Measurements from ENCODE around the gene TMCC1. TPM values are rescaled to one million over a fixed set of nuclear protein-coding genes. Genes with fewer than 3 reads are reported as not detected.
"Not testable (repeated sequence)": the region's sequence is repeated elsewhere in the genome, so short reads cannot be mapped to it uniquely, and the experiment has no call there.

TMCC1 gene
- total RNA-seq, 3 donors from 2014 or later: 12.7 to 14.2 (median 14.1) TPM

- H3K36me3 Mint-ChIP-seq (ENCODE audit: insufficient read depth): peaks cover 14% of the 10 kb centered on the region
- no peaks in the 10 kb centered on the region for H3K9me3 Mint-ChIP-seq
- H3K4me1 Mint-ChIP-seq (ENCODE audit: low read depth): peaks cover 2% of the 10 kb centered on the region
- H3K4me3 Mint-ChIP-seq: no peak overlapping the region
- DNase-seq (no peak), ATAC-seq (no peak)
- H3K27me3 Mint-ChIP-seq (ENCODE audit: low read depth): no peaks in the 10 kb centered on the region
Measured at GRCh38 chr3:129651435-129652202, 241.9 kb downstream of the TMCC1 start.

DNA sequence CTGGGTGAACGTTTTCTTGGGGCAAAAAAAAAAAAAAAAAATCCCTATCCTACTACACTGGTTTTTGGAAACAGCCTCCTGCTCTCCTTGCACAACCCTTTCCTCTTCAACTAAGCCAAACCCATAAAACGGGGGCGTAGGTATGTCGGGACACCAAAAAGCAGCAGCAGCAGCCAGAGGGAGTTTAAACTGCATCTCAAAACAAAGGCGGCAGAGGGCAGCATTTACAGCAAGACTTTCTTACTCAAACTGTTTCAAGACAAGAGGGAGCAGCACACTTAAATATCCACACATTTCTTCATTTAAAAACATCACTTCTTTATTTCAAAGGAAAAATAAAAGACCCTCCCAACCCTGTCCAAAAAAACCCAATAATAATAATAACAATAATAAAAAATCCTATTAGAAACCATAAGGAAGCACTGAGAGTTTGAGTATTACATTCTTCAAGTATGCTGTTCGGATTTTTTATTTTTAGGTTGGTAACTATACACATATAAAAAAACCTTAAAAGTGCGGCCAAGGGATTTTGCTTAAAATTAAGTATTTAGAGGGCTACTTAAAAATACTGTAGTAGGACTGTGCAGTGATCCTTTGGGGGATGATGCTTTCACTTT lies 243.1 kb downstream of the TMCC1 start:
- Mint-ChIP-seq H3K9me3 (no peaks in the 10 kb centered on the region), H3K36me3 (ENCODE audit: insufficient read depth) (peaks cover 12% of the 10 kb centered on the region), H3K4me1 (ENCODE audit: low read depth) (peaks cover 2% of the 10 kb centered on the region), H3K27me3 (ENCODE audit: low read depth) (no peaks in the 10 kb centered on the region), H3K4me3 (no peak overlapping the region)
- no peak for ATAC-seq
- peak; percentile 41 for DNase-seq

GRCh38 chr3:129648391-129648790 lies 245.1 kb downstream of the TMCC1 start:
- peaks cover 2% of the 10 kb centered on the region for H3K4me1 Mint-ChIP-seq (ENCODE audit: low read depth)
- no peaks in the 10 kb centered on the region for H3K9me3 Mint-ChIP-seq
- H3K27me3 Mint-ChIP-seq (ENCODE audit: low read depth): no peaks in the 10 kb centered on the region
- H3K4me3 Mint-ChIP-seq: no peak overlapping the region
- ATAC-seq (no peak), DNase-seq (no peak)
- H3K36me3 Mint-ChIP-seq (ENCODE audit: insufficient read depth): peaks cover 5% of the 10 kb centered on the region

DNA sequence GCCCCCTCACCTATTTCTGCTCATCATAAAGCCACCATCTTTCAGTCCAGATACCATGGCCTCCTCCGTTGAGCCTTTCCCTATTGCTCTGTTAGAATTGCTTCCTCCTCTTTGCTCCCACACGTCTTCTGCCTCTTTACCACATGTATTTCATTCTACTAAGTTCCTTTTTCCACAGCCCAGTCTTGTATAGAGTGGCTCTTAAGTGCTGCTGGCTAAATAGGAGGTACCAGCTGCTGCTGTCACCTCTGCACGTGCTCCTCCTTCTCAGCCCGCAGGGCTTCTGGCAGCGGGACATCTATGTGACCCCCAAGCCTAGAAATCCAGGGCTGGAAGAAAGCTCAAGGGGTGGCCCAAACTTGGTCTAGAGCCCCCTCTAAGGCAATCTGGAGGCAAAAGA lies 248.2 kb downstream of the TMCC1 start:
- H3K9me3 Mint-ChIP-seq: no peaks in the 10 kb centered on the region
- H3K4me3 Mint-ChIP-seq: no peak overlapping the region
- peaks cover 2% of the 10 kb centered on the region for H3K4me1 Mint-ChIP-seq (ENCODE audit: low read depth)
- ATAC-seq (no peak), DNase-seq (no peak)
- no peaks in the 10 kb centered on the region for H3K27me3 Mint-ChIP-seq (ENCODE audit: low read depth)
- H3K36me3 Mint-ChIP-seq (ENCODE audit: insufficient read depth): peaks cover 1% of the 10 kb centered on the region

DNA sequence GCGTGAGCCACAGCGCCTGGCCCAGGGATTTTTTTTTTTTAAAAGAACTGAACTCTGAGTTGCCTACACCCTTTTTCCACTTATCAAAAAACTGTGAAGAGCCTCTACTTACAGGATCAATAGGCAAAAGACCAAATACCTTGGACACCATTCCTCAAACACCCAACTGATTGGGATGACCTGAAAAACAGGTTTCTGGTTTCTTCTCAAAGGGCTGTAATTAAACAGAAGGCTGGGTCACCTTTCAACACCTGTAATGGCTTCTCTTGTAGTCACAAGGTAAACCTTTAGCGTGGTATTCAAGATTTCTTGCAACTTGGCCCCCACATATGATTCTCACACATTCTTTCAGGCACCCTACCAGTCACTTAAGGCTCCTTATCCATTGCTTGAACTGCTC lies 248.7 kb downstream of the TMCC1 start:
- H3K27me3 Mint-ChIP-seq (ENCODE audit: low read depth): no peaks in the 10 kb centered on the region
- no peak overlapping the region for H3K4me3 Mint-ChIP-seq
- no peaks in the 10 kb centered on the region for H3K9me3 Mint-ChIP-seq
- no peaks in the 10 kb centered on the region for H3K4me1 Mint-ChIP-seq (ENCODE audit: low read depth)
- ATAC-seq (no peak), DNase-seq (no peak)
- no peaks in the 10 kb centered on the region for H3K36me3 Mint-ChIP-seq (ENCODE audit: insufficient read depth)

DNA sequence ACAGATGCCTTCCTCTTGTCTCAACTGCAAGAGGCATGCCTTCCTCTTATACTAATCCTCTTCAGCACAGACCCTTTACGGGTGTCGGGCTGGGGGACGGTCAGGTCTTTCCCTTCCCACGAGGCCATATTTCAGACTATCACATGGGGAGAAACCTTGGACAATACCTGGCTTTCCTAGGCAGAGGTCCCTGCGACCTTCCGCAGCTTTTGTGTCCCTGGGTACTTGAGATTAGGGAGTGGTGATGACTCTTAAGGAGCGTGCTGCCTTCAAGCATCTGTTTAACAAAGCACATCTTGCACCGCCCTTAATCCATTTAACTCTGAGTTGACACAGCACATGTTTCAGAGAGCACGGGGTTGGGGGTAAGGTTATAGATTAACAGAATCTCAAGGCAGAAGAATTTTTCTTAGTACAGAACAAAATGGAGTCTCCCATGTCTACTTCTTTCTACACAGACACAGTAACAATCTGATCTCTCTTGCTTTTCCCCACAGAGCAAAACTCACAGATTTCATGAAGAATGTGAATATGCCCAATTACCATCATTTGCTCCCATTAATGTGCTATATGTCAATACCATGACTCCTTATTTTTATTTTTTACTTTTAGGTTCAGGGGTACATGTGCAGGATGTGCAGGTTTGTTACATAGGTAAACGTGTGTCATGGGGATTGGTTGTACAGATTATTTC lies 251.8 kb downstream of the TMCC1 start:
- ATAC-seq; DNase-seq; H3K36me3 Mint-ChIP-seq (ENCODE audit: insufficient read depth); H3K27me3 Mint-ChIP-seq (ENCODE audit: low read depth); H3K4me3 Mint-ChIP-seq; H3K4me1 Mint-ChIP-seq (ENCODE audit: low read depth); H3K9me3 Mint-ChIP-seq: not testable (repeated sequence)

GRCh38 chr3:129640985-129641384 lies 252.5 kb downstream of the TMCC1 start:
- not testable (repeated sequence) for H3K36me3 Mint-ChIP-seq (ENCODE audit: insufficient read depth); DNase-seq; H3K9me3 Mint-ChIP-seq; H3K27me3 Mint-ChIP-seq (ENCODE audit: low read depth); H3K4me3 Mint-ChIP-seq; ATAC-seq; H3K4me1 Mint-ChIP-seq (ENCODE audit: low read depth)

DNA sequence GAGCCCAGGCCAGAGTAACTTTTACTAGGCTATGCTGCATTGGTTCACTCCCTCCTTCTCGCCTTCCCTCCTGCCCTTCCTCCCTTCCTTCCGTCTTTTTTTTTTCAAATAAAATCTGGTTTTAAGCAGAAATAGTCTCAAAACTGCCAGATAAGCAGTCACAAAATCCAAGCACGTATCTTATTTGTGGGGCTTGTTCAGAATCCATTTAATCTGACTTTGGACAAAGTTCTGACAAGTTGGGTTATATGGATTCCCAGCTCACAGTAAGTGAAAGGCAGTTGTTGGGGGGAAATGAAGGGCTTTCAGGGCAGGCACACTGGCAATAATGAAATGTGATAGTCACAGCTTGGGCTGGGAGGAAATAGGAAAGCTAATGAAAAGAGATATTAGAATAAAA lies 255.0 kb downstream of the TMCC1 start:
- Mint-ChIP-seq H3K4me3 (no peak overlapping the region), H3K27me3 (ENCODE audit: low read depth) (no peaks in the 10 kb centered on the region), H3K9me3 (no peaks in the 10 kb centered on the region), H3K36me3 (ENCODE audit: insufficient read depth) (no peaks in the 10 kb centered on the region), H3K4me1 (ENCODE audit: low read depth) (no peaks in the 10 kb centered on the region)
- ATAC-seq: no peak
- DNase-seq: no peak

DNA sequence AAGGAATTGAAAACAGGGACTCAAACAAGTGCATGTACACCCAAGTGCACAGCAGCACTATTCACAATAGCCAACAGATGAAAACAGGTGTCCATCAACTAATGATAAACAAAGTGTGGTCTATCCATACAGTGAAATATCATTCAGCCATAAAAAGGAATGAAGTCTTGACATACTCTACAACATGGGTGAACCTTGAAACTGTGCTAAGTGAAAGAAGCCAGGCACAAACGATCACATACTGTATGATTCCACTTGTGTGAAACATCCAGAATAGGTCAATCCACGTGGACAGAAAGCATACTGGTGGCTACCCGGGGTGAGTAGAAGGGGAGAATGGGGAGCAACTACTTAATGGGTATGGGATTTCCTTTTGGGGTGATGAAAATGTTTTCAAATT lies 257.4 kb downstream of the TMCC1 start:
- ATAC-seq: no peak
- no peak overlapping the region for H3K4me3 Mint-ChIP-seq
- H3K36me3 Mint-ChIP-seq (ENCODE audit: insufficient read depth): no peaks in the 10 kb centered on the region
- no peak for DNase-seq
- no peaks in the 10 kb centered on the region for H3K9me3 Mint-ChIP-seq
- H3K27me3 Mint-ChIP-seq (ENCODE audit: low read depth): no peaks in the 10 kb centered on the region
- no peaks in the 10 kb centered on the region for H3K4me1 Mint-ChIP-seq (ENCODE audit: low read depth)

- Mint-ChIP-seq H3K36me3 (ENCODE audit: insufficient read depth) (no peaks in the 10 kb centered on the region), H3K4me3 (no peak overlapping the region), H3K27me3 (ENCODE audit: low read depth) (no peaks in the 10 kb centered on the region), H3K9me3 (no peaks in the 10 kb centered on the region), H3K4me1 (ENCODE audit: low read depth) (no peaks in the 10 kb centered on the region)
- DNase-seq (no peak), ATAC-seq (no peak)
Measured at GRCh38 chr3:129635656-129636055, 257.9 kb downstream of the TMCC1 start.

DNA sequence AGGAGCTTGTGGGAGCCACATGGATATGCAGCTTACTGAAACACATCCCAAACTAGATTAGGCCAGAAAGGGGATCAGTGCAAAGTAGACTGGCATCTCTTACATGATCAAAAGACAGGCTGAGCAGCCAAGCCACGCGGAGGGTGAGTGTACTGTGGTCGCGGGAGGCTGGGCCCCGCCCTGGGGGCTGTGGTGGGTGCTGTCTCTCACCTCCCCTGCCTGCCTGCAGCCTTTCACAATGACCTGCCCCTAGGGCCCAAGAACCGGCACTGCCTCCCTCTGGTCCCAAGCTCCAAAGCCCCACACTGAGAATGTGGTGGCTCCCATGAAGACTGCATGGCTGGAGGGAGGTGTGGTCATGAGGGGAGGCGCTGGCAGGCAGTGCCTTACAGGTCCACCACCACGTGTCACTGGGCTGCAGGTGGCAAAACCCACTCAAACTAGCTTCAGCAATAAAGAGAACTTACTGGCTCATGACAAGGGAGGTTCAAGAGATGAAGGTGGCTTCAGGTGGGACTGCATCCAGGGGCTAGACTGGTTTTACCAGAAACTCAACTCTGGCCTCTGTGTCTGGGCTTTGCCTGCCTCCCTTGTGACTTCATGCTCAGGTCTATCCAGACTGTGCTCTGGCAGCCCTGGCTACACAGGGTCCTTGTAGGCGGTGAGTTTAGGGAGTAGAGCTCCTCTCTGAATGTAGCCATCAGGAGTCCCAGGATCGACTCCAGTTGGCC lies 259.6 kb downstream of the TMCC1 start:
- no peak overlapping the region for H3K4me3 Mint-ChIP-seq
- H3K27me3 Mint-ChIP-seq (ENCODE audit: low read depth): no peaks in the 10 kb centered on the region
- no peaks in the 10 kb centered on the region for H3K9me3 Mint-ChIP-seq
- H3K4me1 Mint-ChIP-seq (ENCODE audit: low read depth): no peaks in the 10 kb centered on the region
- DNase-seq (no peak), ATAC-seq (peak in 1 of 2 donors; percentile 35)
- no peaks in the 10 kb centered on the region for H3K36me3 Mint-ChIP-seq (ENCODE audit: insufficient read depth)

- no peak for DNase-seq
- H3K27me3 Mint-ChIP-seq (ENCODE audit: low read depth): no peaks in the 10 kb centered on the region
- no peak overlapping the region for H3K4me3 Mint-ChIP-seq
- H3K4me1 Mint-ChIP-seq (ENCODE audit: low read depth): peaks cover 3% of the 10 kb centered on the region
- H3K9me3 Mint-ChIP-seq: no peaks in the 10 kb centered on the region
- no peaks in the 10 kb centered on the region for H3K36me3 Mint-ChIP-seq (ENCODE audit: insufficient read depth)
- no peak for ATAC-seq
Measured at GRCh38 chr3:129632977-129633376, 260.5 kb downstream of the TMCC1 start.

DNA sequence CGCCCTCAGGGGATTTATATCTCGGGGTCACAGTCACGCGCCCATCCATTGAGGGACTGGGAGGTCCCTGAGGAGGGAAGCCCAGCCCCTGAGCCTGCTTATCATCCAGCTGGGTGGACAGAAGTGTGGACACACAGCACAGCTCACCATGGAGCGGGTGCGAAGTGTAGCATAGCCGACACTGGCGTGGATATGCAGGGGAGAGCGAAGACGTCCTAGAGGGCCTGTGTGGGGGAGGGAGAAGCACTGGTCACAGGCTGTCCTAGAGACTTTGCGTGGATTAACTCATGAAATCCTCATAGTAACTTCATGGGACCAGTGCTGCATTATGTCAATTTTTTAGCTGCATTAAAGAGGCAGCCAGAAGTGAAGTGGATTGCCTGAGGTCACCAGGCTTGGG lies 261.0 kb downstream of the TMCC1 start:
- H3K27me3 Mint-ChIP-seq (ENCODE audit: low read depth): no peaks in the 10 kb centered on the region
- ATAC-seq: no peak
- no peaks in the 10 kb centered on the region for H3K36me3 Mint-ChIP-seq (ENCODE audit: insufficient read depth)
- no peaks in the 10 kb centered on the region for H3K9me3 Mint-ChIP-seq
- DNase-seq: no peak
- H3K4me1 Mint-ChIP-seq (ENCODE audit: low read depth): peaks cover 7% of the 10 kb centered on the region
- H3K4me3 Mint-ChIP-seq: no peak overlapping the region

- H3K4me1 Mint-ChIP-seq (ENCODE audit: low read depth): peaks cover 11% of the 10 kb centered on the region
- H3K36me3 Mint-ChIP-seq (ENCODE audit: insufficient read depth): no peaks in the 10 kb centered on the region
- DNase-seq (no peak), ATAC-seq (no peak)
- no peaks in the 10 kb centered on the region for H3K27me3 Mint-ChIP-seq (ENCODE audit: low read depth)
- H3K9me3 Mint-ChIP-seq: no peaks in the 10 kb centered on the region
- no peak overlapping the region for H3K4me3 Mint-ChIP-seq
Measured at GRCh38 chr3:129632056-129632455, 261.5 kb downstream of the TMCC1 start.
